HG02884 (cell line): ENCODE results near the gene VAMP2.

Experiments
- ATAC-seq: cut with Tn5 transposase; IDR thresholded peaks from one replicate; pipeline ENCODE4 v1.9.1; 2021; ENCODE audit warnings: mild to moderate bottlenecking, moderate library complexity; ENCODE audit not compliant: unreplicated experiment

The VAMP2 gene

GRCh38 chr17:8155996-8156245 is 6.8 kb downstream of the VAMP2 start:
- ATAC-seq: no peak

DNA sequence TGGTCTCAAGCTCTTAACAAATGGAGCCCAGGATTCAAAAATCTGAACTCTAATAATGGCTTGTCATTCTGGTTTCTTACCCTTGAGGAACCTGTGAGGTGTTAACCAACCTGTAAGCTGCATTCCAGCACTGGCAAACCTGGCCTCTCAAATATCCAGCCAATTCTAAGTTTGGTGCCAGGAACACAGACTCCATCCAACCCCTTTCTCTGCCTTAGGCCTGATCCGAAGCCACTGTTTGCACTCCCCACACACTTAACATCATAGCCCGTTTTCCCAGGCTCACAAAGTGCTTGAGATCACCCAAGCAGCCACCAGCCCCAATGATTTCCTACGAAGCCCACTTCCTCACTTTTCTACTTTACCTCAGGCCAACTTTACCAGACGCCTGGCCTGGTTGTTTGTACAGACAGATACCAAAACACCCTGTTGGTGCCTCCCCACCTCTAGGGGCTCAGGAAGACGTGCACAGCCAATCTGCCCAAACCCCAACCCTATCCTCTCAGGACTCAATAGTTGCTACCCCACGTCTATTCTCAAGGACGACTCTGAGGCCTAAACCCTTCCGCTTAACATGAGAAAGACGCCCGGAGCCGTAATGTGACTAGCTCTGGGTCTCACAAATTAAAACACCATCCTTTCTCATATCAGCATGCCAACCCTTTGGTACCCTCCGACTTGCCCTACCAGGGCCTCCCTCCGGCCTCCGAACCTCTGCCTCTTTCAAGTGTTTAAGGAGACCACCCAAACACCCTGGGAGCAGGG is 7.3 kb downstream of the VAMP2 start:
- no peak for ATAC-seq

- ATAC-seq: no peak
These were observed 8.1 kb downstream of the VAMP2 start for GRCh38 chr17:8154608-8155155.

GRCh38 chr17:8153957-8154607 is 8.7 kb downstream of the VAMP2 start:
- ATAC-seq: no peak

- no peak for ATAC-seq
These were observed 9.2 kb downstream of the VAMP2 start for GRCh38 chr17:8153525-8153956.

DNA sequence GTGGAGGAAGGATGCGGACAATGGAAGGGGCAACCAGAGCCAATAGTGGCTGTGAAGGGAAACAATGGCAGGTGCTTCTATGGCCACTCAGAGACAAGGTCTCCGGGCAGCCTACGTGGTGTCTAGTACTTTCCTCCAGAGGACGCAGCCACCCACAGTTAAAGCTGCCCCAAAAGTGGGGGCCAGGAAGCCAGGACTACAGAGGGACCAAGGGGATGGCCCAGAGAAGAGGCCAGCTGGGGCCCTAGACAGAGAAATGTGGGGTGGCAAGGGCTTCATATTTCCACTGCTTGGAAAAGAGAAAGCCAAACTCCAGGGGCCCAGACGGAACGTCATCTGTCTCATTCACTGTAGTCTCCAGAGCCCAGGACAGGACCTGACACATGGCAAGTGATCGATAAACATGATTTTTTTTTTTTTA is 9.7 kb downstream of the VAMP2 start:
- ATAC-seq: no peak

DNA sequence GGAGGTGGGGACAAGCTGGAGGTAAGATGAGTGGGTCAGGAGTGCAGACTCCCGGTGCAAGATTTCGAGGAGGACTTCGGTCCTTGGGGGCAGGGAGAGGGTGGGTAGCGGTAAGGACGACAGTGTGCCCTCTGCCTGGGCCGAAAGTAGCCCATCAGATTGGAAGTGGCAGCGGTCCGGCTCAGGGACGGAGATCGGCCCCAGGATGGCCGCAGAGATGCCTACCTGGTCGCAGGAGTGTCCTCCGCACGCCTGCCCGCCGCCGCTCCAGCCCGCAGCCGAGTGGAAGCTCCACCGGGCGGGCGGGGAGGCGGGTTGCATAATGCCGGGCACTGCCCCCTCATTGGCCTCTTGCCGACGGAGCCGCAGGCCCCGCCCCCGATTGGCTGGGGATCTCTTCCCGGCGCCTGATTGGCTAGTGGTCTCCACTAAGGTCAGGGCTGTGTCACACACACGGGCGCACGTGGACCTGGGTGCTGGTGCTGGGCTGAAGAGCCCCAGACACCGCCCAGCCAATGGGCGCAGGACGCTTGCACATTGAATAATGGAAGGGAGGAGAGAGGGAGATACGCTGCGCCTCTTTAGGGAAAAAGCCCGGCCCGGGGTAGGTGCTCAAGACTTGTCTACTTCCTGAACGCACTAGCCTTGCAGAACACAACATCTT is 10.5 kb downstream of the VAMP2 start, which contains the start of gene PER1:
Gene PER1, minus strand, starts transcription at position 293 of the 664 bp plus-strand sequence. CDS start 1,698 bp downstream, outside the sequence.
- no peak for ATAC-seq

GRCh38 chr17:8151641-8152111 is 11.1 kb downstream of the VAMP2 start:
- ATAC-seq: no peak

DNA sequence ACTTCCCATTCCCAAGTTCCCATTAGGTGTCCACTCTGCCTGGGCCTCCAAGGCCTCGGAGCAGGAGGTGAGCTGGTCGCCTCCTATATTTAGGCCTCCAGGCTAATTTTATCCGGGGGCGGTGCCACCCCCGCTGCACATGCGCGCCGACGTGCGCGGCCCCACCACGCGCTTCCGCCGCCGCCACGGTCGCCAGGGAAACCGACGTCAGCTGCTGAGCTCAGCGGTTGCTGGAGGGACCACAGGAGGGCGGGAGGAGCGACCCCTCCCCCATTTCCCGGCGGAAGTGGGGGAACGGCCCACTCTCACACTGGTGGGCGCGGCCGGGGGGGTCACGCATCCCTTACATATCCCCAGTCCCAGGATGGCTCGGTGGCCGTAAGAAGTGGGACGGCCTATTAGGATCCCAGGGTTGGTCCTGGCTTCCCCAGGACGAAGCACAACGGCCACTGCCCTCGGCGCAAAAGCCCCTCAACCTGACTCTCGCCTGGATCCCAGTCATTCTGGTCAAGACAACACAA is 11.6 kb downstream of the VAMP2 start:
- peak; percentile 43 for ATAC-seq

GRCh38 chr17:8150194-8151119 is 12.3 kb downstream of the VAMP2 start:
- no peak for ATAC-seq

- ATAC-seq: no peak
These were observed 13.1 kb downstream of the VAMP2 start for GRCh38 chr17:8149419-8150193.

- ATAC-seq: no peak
These were observed 14.2 kb downstream of the VAMP2 start for GRCh38 chr17:8148560-8148959.

GRCh38 chr17:8147805-8148404 is 14.8 kb downstream of the VAMP2 start:
- no peak for ATAC-seq

DNA sequence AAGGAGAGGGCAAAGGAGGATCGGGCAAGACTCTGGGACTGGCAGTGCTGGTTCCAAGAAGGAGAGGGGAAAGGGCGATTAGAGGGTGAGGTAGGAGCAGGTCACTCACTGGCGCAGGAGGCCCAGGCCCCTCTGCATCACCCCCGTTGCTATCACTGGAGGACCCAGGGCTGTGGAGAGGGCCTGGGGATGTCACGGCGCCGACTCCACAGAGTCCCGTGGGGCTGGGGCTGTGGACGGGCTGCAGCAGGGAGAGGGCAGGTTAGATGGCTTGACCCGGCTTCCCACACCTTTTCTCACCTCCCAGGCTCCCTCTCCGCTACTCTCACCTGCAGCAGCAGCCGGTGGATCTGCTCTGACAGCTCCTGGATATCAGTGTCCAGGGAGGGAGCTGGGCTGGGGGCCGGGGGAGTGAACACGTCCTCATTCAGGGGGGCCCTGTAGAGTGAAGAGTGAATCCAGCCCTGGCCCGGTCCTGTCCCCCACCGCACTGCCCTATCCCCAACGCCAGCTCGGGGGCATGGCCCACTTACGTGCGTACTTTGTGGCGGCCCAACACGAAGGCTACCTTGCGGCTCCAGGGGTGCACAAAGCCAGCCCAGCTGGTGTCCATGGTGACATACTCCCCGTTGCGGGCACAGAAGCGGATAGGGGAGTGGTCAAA is 15.5 kb downstream of the VAMP2 start:
- no peak for ATAC-seq

- ATAC-seq: no peak
These were observed 16.2 kb downstream of the VAMP2 start for GRCh38 chr17:8146381-8147140.

- no peak for ATAC-seq
These were observed 16.9 kb downstream of the VAMP2 start for GRCh38 chr17:8145811-8146210.

GRCh38 chr17:8144401-8145231 is 18.1 kb downstream of the VAMP2 start:
- ATAC-seq: no peak
